Fibroblast of the conjunctiva (primary cell): ENCODE measurements around the gene TLE5.
"Not testable (repeated sequence)": the region's sequence is repeated elsewhere in the genome, so short reads cannot be mapped to it uniquely, and the experiment has no call there.

Source experiments
- DNase-seq: peaks from one replicate; pipeline ENCODE4 v3.0.0-alpha.2; 2010; ENCODE audit warnings: low read depth

TLE5 gene

DNA sequence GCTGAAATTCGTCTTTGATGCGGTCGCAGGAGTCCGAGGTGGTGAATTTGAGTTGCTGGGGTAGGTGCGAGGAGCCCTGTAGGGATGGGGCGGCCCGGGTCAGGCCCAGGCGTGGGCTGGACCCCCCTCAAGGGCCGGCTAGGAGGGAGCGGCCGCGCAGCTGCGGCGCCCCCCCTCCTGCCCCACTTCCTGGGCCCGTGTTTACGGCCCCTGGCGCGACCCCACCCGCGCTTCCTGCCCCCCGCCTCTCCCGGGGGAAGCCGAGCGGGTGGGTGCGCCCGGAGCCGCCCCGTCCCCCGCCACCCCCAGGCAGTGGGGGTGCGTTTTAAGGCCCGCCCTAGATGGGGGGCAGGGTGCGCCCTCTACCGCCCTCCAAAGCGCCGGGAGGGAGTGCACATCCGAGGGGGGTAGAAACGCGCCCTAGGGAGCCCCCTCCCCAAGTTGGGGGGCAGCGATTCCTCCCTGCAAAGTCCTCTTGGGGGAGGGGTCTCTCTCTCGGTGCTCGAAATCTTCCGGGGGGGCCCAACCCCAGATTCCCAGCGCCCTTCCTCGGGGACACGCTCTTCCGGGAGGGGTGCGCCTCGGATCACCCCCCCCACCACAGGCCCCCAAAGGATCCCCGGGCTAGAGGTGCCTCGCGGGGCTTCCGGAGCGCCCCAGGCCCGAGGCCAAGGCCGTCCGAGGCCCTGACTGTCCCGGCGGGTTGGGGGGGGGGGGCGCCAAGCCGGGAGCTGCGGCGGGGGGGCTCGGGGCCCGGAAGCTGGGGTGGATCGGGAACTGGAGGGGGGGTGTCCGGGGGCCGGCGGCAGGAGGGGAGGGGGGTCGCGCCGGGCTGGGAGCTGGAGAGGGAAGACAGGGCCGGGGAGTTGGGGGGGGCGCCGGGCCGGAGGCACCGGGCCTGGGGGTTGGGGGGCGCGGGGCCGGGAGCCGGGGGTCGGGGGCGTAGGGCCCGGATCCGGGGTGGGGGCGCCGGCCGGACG is 823 bp downstream of the TLE5 start:
- DNase-seq, result no peak

DNA sequence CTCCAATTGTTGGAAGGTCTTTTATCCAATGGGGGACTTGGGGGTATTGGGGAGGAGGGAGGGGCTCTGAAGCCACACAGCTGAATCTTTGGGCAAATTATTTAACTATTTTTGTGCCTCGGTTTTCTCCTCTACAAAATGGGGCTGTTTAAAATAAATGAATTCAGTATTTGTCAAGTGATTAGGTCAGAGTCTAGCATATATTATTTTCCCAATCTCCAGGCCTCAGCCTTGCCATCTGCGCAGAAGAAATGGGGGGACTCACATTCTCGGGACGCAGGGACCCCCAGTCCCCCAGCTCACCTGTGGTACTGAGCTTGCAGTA is 1.5 kb downstream of the TLE5 start:
- DNase-seq, result no peak

DNA sequence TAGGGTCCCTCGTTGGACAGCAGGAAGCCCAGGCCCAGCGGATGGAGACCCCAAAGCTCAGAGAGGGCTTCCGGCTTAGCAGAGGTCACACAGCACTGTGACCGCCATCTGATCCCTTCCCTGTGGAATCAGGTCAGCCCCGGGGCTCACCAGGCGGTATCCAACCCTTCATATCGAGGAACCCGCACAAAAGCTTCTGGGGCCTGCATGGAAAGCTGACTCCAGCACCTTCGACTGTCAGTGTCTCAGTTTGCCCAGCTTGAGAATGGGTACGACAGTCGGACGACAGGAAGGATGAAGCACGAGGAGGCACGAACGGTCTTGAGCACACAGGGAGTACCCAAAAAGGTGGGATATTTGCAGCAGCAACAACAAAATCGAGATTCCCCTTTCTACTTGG is 2.6 kb downstream of the TLE5 start:
- DNase-seq, result no peak

DNA sequence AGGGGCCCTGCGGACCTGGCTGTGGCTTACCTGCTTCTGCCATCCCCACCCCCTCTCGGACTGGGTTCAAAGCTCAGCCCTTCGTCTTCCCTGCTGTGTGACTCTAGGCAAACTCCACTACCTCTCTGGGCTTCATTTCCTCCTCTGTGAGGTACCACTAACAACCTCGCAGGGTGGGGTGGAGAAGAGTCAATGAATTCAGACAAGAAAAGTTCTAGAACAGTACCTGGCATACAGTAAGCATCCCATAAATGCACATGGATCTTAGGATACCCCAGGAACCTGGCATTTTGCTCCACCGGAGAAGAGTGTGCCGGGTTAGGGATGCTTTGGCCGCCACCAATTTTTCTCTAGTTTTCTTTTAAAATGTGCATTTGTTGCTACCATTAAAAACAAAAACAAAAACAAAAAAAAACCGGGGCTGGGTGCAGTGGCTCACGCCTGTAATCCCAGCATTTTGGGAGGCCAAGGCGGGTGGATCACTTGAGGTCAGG is 3.4 kb downstream of the TLE5 start:
- no peak for DNase-seq

DNA sequence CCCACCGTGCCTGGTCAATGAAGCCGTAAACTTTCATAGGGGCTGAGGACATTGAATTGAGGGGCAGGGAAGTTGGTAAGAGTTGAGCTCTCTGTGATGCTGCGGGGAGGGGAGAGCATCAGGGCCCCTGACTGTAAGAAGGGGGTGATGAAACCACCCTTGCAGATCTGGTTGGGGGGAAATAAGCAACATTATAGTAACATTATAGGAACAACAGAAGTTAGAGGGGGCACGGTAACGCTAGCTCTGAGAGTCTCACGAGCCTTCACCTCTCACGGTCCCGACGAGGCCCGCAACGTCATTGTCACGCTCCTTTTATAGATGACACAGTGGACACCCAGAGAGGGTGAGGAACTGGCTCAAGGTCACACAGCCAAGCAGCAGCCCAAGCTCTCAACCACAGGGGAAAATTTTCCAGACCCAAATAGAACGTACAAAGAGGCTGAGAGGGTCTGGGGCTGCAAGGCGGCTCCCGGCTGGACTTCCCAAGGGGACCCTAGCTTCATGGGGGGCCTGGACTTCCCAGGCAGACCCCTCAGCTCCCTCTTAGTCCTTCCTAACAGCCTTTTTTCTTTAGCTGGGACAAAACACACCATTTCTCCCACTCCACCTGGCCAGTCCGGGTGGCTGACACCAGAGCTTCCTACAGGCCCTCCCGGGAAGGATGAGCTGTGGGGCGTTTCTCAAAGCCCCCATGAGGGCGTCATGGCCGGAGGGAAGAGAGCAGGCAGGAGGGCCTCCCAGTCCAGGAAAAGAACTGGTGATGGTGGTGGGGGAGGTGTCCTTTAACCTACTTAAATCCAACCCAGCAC is 4.1 kb downstream of the TLE5 start:
- no peak for DNase-seq

DNA sequence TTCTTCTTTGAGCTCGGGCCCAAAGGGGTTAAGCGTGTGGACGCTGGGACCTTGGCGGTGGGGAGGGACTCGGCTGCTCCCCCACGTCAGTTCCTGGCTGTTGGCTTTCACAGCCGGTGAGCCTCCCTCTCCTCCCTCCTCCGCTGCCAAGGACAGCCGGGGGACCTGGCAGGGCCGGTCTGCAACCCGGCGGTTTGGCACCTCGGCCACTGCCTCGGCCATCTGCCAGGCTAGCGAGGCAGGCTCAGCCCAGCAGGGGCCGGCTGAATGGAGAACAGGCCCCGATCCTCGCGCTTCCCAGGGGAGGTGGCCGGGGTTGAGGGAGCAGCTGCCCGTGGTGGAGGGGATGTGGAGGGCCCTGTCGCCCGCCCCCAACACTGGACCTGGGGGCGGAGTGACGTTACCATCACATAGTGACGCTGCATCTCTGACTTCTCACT is 5.0 kb downstream of the TLE5 start:
- DNase-seq, result peak; percentile 71

DNA sequence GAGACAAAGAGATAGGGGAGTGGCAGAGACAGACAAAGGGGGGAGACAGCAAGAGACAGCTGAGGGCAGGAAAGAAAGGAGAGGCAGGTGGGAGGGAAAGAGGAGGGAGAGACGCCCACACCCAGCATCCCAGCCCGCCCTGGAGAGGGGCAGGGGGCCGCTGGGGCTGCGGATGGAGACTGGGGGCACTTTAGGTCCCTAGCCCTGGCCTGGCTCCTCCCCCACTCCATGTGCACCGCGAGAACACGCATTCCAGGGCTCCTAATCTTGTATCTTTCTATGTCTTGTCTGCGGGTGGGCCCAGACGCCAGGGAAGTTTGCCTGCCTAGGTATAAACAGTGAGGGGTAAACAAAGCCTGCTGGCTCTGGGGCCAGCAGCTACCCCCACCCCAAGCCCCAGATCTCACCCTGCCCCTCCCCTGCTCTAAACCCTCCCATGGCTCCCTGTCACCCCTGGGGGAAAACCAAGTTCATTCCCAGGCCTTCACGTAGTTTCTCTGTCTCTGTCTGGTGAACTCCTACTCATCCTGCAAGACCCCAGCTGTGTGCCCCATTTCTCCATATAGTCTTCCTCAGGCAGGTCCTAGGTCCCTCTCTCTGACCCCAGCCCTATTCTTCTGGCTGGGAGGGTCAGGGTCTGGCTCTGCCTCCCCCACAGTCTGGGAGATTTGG is 5.7 kb downstream of the TLE5 start:
- DNase-seq, result no peak

DNA sequence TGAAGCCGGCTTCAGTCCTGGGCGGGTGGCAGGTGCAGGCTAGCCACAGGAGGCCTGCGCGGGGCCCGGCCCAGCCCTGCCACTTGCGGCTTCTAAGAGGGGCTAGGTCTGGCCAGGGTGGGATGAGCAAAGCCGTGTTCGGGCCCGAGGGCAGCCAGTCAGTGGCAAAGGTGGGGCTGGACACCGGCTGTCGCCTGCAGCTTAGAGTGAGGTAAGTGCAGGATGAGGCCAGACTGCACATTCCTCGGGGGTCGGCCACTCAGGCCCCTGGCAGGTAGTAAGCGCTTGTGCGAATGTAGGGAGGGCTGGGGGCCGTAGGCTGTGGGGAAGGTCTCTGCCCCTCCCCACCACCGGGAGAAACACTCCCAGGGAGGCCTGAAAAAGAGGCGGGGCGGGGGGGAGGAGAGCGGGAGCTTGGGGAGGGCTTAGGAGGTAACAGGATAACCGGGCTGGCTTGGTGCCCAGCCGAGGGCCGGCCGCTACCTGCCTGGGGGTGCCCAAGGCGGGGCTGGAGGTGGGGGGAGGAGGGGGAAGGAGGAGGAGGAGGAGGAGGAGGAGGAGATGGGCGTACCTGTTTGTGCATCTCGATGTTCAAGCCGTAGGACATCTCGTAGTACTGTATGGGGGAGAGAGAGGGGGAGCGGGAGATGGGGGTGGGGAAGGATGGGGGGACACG is 6.4 kb downstream of the TLE5 start:
- no peak for DNase-seq

DNA sequence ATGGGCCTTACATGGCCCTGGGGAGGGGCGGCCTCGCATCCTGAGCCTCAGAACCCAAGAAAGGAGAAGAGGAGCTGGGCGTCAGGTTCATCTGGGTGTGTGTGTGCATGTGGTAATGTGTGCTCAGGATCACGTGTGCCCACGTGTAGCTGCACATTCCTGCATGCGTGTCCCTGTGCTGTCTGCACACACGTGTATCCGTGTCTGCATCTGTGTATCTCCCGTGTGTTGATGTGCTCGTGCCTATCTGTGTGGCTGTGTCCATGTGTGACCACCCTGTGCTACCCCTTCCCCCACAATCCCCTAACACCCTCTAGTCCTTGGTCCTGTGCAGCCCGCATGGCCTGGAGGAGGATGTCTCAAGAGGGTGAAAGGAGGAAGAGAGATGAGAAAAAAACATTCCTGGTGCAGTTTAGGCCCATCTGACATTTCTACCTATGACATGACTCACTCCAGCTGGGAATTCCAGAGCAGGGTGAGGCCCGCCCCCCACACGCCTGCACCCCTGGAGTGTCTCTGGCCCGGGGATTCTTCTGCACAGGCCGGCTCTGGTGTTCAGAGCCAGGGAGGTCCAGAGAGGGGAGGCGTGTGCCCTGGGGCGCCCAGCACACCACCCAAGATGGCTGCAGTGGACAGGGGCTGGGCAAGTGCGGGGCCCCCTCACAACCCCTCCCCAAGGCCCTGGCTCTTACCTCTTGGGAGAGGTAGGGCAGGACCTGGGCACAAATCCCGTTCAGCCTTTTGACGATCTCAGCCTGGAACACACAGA is 7.1 kb downstream of the TLE5 start:
- DNase-seq, result no peak

DNA sequence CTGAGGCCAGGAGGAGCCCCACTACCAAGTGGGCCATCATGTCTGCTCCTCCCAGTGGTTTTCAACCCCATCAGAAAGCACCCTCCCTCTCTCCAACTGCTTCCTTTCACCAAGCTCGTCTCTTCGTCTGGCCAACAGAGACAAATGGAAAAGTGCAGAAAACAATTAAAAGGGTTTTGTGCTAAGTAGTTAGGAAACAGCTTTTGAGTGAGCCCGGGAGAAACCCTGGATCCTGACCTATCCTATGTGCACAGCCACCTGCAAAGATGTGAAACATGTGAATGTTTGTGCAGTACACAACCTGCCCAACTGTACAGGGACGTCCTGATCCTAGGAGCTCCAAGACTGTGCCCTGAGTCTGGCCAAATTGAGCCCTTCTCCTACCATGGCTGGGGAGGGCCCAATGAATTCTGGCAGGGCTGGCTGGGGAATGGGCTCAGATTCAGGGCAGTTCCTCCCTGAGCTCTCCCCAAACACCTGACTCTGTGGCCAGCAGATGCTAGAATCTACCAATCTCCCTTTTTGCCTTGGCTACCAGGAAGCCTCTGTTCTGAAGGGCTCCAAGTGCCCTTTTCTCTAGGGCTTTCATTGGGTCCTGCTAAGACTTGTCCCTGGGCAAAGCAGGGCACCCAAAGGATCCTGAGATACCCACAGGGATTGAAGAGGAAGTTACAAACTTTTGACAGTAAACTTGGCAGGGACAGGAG is 7.9 kb downstream of the TLE5 start:
- no peak for DNase-seq

DNA sequence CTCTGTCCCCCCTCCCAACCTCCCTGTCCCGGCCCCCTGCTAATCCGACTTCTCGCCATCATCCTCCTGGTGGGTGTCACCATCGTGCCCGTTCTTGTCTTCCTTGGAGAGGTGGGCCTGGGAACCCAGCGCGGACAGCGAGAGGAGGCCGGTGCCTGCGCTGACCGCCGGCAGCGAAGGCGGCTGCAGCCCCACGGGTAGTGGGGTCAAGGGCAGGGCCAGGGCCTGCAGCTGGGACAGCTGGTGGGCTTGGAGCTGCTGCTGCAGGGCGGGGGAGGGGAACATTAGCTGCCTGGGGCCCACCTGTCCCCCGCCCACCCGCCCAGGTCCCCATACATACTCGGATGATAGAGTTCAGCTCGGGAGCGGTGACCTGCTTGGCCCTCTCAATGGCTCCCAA is 8.5 kb downstream of the TLE5 start:
- no peak for DNase-seq

DNA sequence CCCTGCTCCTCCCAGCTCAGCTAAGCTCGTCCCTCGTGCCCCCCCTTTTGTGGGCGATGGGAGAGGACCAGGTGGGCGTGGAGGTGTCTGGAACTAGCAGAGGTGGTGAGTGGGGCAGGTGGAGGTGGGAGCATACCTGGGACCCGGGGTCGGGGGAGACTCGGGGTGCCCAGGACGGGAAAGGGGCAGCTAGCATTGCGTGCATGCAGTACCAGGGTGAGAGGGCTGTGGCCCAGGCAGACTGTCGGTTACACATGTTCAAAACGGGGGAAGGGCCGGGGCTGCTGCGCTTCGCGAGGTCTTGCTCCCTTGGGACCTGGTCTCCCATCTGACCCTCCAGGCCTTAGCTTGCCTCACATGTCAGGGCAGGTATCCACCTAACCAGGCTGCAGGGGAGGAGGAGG is 9.1 kb downstream of the TLE5 start:
- DNase-seq, result no peak

DNA sequence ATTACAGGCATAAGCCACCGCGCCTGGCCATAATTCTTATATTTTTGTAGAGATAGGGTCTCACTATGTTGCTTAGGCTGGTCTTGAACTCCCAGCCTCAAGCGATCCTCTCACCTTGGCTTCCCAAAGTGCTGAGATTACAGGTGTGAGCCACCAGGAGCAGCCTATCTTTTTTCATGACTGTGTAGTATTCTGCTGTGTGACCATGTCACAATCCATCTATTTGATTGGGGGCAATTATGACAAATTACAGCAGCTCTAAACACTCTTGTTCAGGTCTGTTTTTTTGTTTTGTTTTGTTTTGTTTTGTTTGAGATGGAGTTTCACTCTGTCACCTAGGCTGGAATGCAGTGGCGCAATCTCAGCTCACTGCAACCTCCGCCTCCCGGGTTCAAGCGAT is 12.3 kb downstream of the TLE5 start:
- not testable (repeated sequence) for DNase-seq

DNA sequence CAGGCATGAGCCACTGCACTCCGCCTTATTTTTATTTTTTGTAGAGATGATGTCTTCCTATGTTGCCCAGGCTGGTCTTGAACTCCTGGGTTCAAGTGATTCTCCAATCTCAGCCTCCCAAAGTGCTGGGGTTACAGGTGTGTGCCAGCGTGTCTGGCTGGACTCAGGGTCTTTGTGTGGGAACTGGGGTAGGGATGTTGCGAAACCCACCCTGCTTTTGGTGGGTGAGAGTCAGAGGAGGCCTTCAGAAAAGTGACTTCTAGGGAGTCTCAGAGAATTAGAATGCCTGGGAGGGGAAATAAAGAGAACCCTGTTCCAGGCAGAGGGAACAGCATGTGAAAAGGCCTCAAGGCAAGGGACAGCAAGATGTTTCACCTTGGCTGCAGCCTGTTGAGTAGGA is 13.2 kb downstream of the TLE5 start:
- no peak for DNase-seq

DNA sequence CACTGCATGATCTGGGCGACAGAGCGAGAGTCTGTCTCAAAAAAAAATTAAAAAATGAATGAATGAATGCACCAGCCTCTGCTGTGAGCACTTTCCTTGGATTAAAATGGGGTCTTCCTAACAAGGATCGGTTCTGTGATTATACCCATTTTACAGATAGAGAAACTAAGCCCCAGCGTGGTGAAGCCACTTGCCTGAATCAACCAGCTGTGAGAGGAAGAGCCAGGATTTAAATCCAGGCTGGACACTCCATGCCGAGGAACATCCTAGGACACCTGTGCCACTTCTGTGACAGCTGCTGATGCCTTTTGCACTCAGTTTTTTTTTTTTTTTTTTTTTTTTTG is 14.1 kb downstream of the TLE5 start:
- DNase-seq, result no peak

DNA sequence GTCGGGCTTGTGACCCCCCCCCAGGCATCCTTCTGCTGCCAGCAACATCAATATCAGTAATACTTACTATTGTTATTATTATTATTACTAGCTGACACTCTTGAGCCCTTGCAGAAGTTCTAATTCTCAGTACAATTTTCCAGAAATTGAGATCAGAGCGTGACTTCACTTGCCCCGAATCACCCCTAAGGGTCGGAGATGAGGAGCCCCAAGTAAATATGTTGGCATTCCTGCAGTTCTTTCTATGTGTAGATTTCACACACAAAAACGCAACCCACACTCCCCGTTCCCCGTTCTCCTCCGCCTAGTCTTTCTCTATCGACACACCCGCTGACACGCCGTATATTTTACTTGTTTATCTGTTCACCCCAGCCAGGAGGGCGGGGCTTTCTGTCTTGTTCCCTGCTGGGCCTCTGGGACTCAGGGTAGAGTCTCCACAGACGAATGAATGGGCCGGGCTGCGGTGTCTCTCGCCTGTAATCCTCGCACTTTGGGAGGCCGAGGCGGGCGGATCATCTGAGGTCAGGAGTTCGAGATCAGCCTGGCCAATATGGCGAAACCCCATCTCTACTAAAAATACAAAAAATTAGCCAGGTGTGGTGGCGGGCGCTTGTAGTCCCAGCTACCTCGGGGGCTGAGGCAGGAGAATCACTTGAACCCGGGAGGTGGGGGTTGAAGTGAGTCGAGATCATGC is 14.7 kb downstream of the TLE5 start:
- peak; percentile 61 for DNase-seq

DNA sequence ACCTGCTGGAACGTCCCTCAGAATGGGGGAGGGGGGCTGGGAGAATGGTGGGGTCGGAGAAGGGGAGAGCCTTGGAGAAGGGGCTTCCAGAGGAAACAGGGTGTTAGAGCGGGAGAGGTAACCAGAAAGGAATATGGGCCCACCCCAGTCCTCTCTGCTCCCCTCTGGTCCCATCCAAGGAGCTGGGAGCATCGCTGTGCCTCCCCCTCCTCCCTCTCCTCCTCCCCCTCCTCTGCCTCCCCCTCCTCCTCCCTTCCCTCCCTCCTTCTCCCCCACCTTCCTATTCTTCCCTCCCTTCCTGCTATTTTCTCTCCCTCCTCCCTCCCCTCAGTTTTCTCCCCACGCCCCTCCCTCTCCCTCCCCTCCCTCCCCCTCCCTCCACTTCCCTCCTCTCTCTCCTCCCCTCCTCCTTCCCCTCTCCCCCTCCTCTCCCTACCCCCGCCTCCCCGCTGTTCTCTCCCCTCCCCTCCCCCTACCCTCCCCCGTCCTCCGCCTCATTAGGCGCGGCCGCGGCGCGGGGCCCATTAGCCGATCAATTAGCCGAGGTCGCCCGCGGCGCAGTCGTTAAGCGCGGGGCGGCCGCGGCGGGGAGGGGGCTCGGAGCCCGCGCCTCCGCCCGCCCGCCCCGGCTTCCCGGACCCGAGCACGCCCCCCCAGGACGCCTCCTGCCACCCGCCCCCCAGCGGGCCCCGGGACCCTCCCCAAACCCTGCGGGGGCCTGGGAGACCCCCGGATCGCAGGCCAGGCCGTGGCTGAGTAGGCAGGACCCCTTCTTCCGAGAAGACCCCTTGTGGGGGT is 15.4 kb downstream of the TLE5 start:
- no peak for DNase-seq

DNA sequence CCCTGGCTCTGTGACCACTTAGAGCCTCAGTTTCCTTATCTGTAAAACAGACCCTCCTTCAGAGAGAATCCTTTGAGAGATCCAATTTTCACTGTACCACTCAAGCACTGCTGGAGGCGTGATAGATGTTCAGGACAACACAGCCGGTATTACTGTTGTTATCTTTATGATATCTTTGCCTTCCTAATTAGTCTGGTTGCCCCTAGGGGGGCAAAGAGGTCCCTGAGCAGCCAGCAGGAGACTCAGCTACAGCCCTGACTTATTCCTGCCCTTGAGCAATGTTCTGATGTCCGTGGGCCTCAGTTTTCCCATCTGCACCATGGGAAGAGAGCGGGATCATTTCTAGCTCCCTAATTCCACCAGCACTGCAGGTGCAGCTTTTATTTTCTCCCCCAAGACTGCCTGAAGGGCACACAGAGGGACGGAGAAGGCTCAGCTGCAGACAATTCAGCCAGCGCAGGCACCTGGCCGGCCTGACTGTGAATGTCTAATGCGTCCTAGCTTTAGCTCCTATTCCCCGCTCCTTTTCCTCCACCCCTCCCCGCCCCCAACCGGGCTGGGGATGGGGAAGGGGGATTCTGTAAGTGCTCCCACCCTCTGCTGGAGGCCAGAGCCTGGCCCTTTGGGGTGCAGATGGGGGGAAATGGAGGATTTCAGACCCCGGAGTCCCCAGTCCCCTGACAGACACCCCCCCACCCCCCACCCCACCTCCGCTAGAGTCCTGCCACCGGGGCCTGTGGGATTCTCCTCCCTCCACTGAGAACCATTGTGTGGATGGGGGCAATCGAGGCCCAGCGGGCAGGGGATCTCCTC is 16.2 kb downstream of the TLE5 start:
- no peak for DNase-seq
